Endothelial cell of umbilical vein (primary cell): Measurements from ENCODE around the gene PLSCR1. TPM values are rescaled to one million over a fixed set of nuclear protein-coding genes. Genes with fewer than 3 reads are reported as not detected.

Source experiments
- BruUV-seq: library from RNA; stranded (reverse); fragments of 400-500 nt; replicated peaks from 2 replicates; lab custom pipeline; 2021; lab: Mats Ljungman, UMichigan
- CTCF ChIA-PET: fragments of 300-600, 350-600 bp; sonication (Branson Sonifier 250); formaldehyde crosslinking; loops from one replicate; lab custom pipeline; 2021; ENCODE audit warnings: antibody characterized with exemption, inconsistent platforms; lab: Charles Lee
- POLR2A ChIA-PET: fragments of 300-600, 350-600 bp; sonication (Branson Sonifier 250); formaldehyde crosslinking; loops from one replicate; lab custom pipeline; 2021; ENCODE audit warnings: antibody characterized with exemption, inconsistent platforms; lab: Charles Lee
- DNase-seq: peaks from one replicate; pipeline ENCODE4 v3.0.0-alpha.2; 2011; ENCODE audit warnings: low read depth, low spot score
- FAIRE-seq: peaks from 2 replicates; lab custom pipeline; 2011; peaks lifted over from hg19 to GRCh38; lab: Jason Lieb, UNC
- H2AFZ ChIP-seq: 2 replicates; pipeline ENCODE4 v1.6.0; 2012; ENCODE audit warnings: low read depth, low read length, control low read depth, inconsistent platforms
- H3K27ac ChIP-seq: 2 replicates; pipeline ENCODE4 v1.5.1; 2011; ENCODE audit warnings: low read depth, mild to moderate bottlenecking, control low read depth, low read length, moderate library complexity; ENCODE audit not compliant: insufficient read depth
- H3K27me3 ChIP-seq, 2 experiments: 2 replicates each; pipeline versions ENCODE4 v1.6.0 to v1.6.1; 2011; ENCODE audit warnings: low read length in 2 of 2, mixed read lengths in 1 of 2; ENCODE audit not compliant: control insufficient read depth in 2 of 2, insufficient read depth in 2 of 2
- H3K36me3 ChIP-seq, 2 experiments: 2 replicates in 1 of 2; 3 replicates in 1 of 2; pipeline ENCODE4 v1.5.1; 2011; ENCODE audit warnings: low read length in 2 of 2, mild to moderate bottlenecking in 1 of 2, moderate library complexity in 1 of 2; ENCODE audit not compliant: control insufficient read depth in 2 of 2, insufficient read depth in 2 of 2; ENCODE audit errors: extremely low read depth in 1 of 2
- H3K4me1 ChIP-seq: 3 replicates; pipeline ENCODE4 v1.5.1; 2011; ENCODE audit warnings: mild to moderate bottlenecking, low read length; ENCODE audit not compliant: control insufficient read depth, insufficient read depth; ENCODE audit errors: extremely low read depth
- H3K4me2 ChIP-seq: 2 replicates; pipeline ENCODE4 v1.6.1; 2011; ENCODE audit warnings: low read length, control low read depth, mixed read lengths; ENCODE audit not compliant: insufficient read depth
- H3K4me3 ChIP-seq, 3 experiments: fragments of 200-600 bp in 1 of 3; sonication (generic), shearing (Covaris generic) in 1 of 3; replicated peaks in 1 of 3; 2 replicates each; pipeline ENCODE4 v1.5.1; 2011 to 2016; ENCODE audit warnings: control low read depth in 3 of 3, low read length in 3 of 3, mild to moderate bottlenecking in 2 of 3, inconsistent platforms in 1 of 3, low read depth in 1 of 3, moderate library complexity in 1 of 3; ENCODE audit not compliant: insufficient read depth in 1 of 3
- H3K79me2 ChIP-seq: 2 replicates; pipeline ENCODE4 v1.6.0; 2012; ENCODE audit warnings: low read length, inconsistent platforms; ENCODE audit not compliant: control insufficient read depth, insufficient read depth
- H3K9ac ChIP-seq: replicated peaks from 2 replicates; pipeline ENCODE3; 2011; ENCODE audit warnings: low read length, control low read depth; ENCODE audit not compliant: insufficient read depth; ENCODE audit errors: extremely low read depth
- H3K9me1 ChIP-seq: replicated peaks from 3 replicates; pipeline ENCODE4 v1.6.0; 2011; ENCODE audit warnings: mild to moderate bottlenecking, low read length; ENCODE audit not compliant: control insufficient read depth, insufficient read depth; ENCODE audit errors: extremely low read depth
- H3K9me3 ChIP-seq: replicated peaks from 2 replicates; pipeline ENCODE4 v1.5.1; 2012; ENCODE audit warnings: low read length, inconsistent platforms; ENCODE audit not compliant: control insufficient read depth, insufficient read depth
- H4K20me1 ChIP-seq: replicated peaks from 2 replicates; pipeline ENCODE3; 2011; ENCODE audit warnings: mild to moderate bottlenecking, low read length; ENCODE audit not compliant: control insufficient read depth, insufficient read depth; ENCODE audit errors: extremely low read depth
- CTCF ChIP-seq, 2 donors: IDR thresholded peaks; 1 replicate in 1 of 2; 2 replicates in 1 of 2; pipeline ENCODE4 v1.5.1; 2011; ENCODE audit warnings: low read length in 2 of 2, mild to moderate bottlenecking in 2 of 2, moderate library complexity in 2 of 2, control low read depth in 1 of 2, inconsistent platforms in 1 of 2, low read depth in 1 of 2; ENCODE audit not compliant: insufficient read depth in 1 of 2; ENCODE audit errors: extremely low read depth in 1 of 2
- EZH2 ChIP-seq: IDR thresholded peaks from 2 replicates; pipeline ENCODE4 v1.6.1; 2012; ENCODE audit warnings: borderline replicate concordance, low read depth, mild to moderate bottlenecking, moderate library complexity, low read length, inconsistent platforms; ENCODE audit not compliant: severe bottlenecking
- FOS ChIP-seq: IDR thresholded peaks from 2 replicates; pipeline ENCODE4 v1.6.1; 2011; ENCODE audit warnings: mild to moderate bottlenecking, low read length, moderate library complexity, borderline replicate concordance; ENCODE audit not compliant: insufficient read depth
- GATA2 ChIP-seq: IDR thresholded peaks from 2 replicates; pipeline ENCODE4 v1.7.0; 2011; ENCODE audit warnings: low read depth, mild to moderate bottlenecking, moderate library complexity, mixed read lengths, low read length; ENCODE audit not compliant: insufficient read length, insufficient read depth
- JUN ChIP-seq: IDR thresholded peaks from 2 replicates; pipeline ENCODE4 v1.6.1; 2011; ENCODE audit warnings: borderline replicate concordance, low read depth; ENCODE audit not compliant: insufficient read length, insufficient read depth
- MAX ChIP-seq: IDR thresholded peaks from 2 replicates; pipeline ENCODE4 v1.6.1; 2011; ENCODE audit not compliant: insufficient read depth, insufficient read length
- MYC ChIP-seq: IDR thresholded peaks from one replicate; pipeline ENCODE4 v1.6.1; 2011; ENCODE audit warnings: mild to moderate bottlenecking, low read depth, low read length
- POLR2A ChIP-seq: IDR thresholded peaks from 2 replicates; pipeline ENCODE4 v1.6.1; 2012; ENCODE audit warnings: low read depth, mild to moderate bottlenecking, control low read depth, low read length
- POLR2AphosphoS5 ChIP-seq: IDR thresholded peaks from 2 replicates; pipeline ENCODE4 v1.6.1; 2012; ENCODE audit warnings: low read depth, mild to moderate bottlenecking, control low read depth, low read length, moderate library complexity; ENCODE audit not compliant: insufficient read depth
- dilution Hi-C: fragments of 300-500 bp; cut with MboI; formaldehyde crosslinking; loops from one replicate; pipeline ENCODE4 v1.15.0; 2019; ENCODE audit warnings: low sequenced_read_pairs; ENCODE audit not compliant: extremely low pct_ligation_motif_present
- intact Hi-C: fragments of 100-400 bp; cut with micrococcal nuclease; formaldehyde crosslinking; loops from one replicate; pipeline ENCODE4 v1.10.0; 2022
- polyA plus RNA-seq, 4 experiments: library from polyadenylated mRNA; depleted of rRNA in 3 of 4; stranded (reverse) in 3 of 4; unstranded in 1 of 4; fragments of >200 nt; gene quantifications; 2 replicates each; pipeline versions ENCODE4 v1.2.1 to v1.2.3, GENCODE V29; 2011 to 2012; ENCODE audit warnings: missing spikeins in 1 of 4
- total RNA-seq: library from RNA; stranded (reverse); gene quantifications from 2 replicates; pipeline ENCODE4 v1.2.3, GENCODE V29; 2021

Gene PLSCR1
- total and polyA plus RNA-seq, 2 donors (not counting 3 experiments of a cell fraction or from before 2014, with no cell fraction given): 53.2 to 78.7 TPM

GRCh38 chr3:146521394-146521793, 23.0 kb downstream of the PLSCR1 start:
- H3K4me2 ChIP-seq: no peak overlapping the region
- H3K4me3 ChIP-seq: no peak overlapping the region
- dilution Hi-C loops: no loop called here
- DNase-seq (no peak), FAIRE-seq (no peak)
- CTCF ChIA-PET: interaction anchor here (1.2 to 1.6 kb wide), 2 partner anchors 11 to 56 kb away, joined by 3 to 6 read pairs; no protein-coding TSS in a partner anchor
- no peaks in the 10 kb centered on the region for H3K79me2 ChIP-seq
- TF ChIP-seq JUN (no peak), FOS (no peak), GATA2 (no peak), POLR2A (no peak)
- H3K9me1 ChIP-seq: no peaks in the 10 kb centered on the region
- POLR2A ChIA-PET: no interaction called here
- no peak overlapping the region for H2AFZ ChIP-seq
- H3K4me1 ChIP-seq: no peaks in the 10 kb centered on the region
- H3K36me3 ChIP-seq: peaks cover 2 to 3% of the 10 kb centered on the region in 2 experiments
- no peaks in the 10 kb centered on the region for H3K9me3 ChIP-seq
- intact Hi-C loops: no loop called here
- H4K20me1 ChIP-seq: no peaks in the 10 kb centered on the region
- H3K27me3 ChIP-seq: no peaks in the 10 kb centered on the region
- no peak overlapping the region for H3K9ac ChIP-seq
- BruUV-seq: no TSS peak
- no peak overlapping the region for H3K27ac ChIP-seq

- Histone ChIP-seq H3K9ac (no peak overlapping the region), H2AFZ (no peak overlapping the region), H3K27me3 (no peaks in the 10 kb centered on the region), H3K9me3 (no peaks in the 10 kb centered on the region), H3K4me1 (no peaks in the 10 kb centered on the region), H4K20me1 (no peaks in the 10 kb centered on the region), H3K4me2 (no peak overlapping the region), H3K27ac (no peak overlapping the region), H3K79me2 (no peaks in the 10 kb centered on the region), H3K36me3 (peaks cover 1 to 3% of the 10 kb centered on the region in 2 experiments), H3K4me3 (no peak overlapping the region), H3K9me1 (no peaks in the 10 kb centered on the region)
- no peak for TF ChIP-seq FOS
- TF ChIP-seq MAX: no peak
- no peak for TF ChIP-seq CTCF (IDR thresholded peaks at IDR 0.05; ENCODE audit: extremely low read depth in 1 of 2, insufficient read depth in 1 of 2, low read depth in 1 of 2, low read length in 2 of 2)
- TF ChIP-seq EZH2: no peak
- no peak for TF ChIP-seq JUN
- no peak for TF ChIP-seq POLR2AphosphoS5
- TF ChIP-seq MYC: no peak
- no peak for TF ChIP-seq POLR2A
- TF ChIP-seq GATA2: no peak
- DNase-seq (no peak), FAIRE-seq (no peak)
- CTCF ChIA-PET: interaction anchor here (1.6 kb wide), 1 partner anchor 13 kb away, joined by 6 read pairs; no protein-coding TSS in a partner anchor
- intact Hi-C loops: no loop called here
- no TSS peak for BruUV-seq
- POLR2A ChIA-PET: no interaction called here
- dilution Hi-C loops: no loop called here
Measured at GRCh38 chr3:146519810-146520209, 24.6 kb downstream of the PLSCR1 start.
